SK-N-SH (cell line): ENCODE results near the gene RPGR. TPM values are rescaled to one million over a fixed set of nuclear protein-coding genes. Genes with fewer than 3 reads are reported as not detected.

Experiments
- CTCF ChIA-PET: fragments of 300-600, 350-600 bp; formaldehyde crosslinking; extraction: SDS; loops from one replicate; lab custom pipeline; 2021; lab: Yijun Ruan, JAX
- POLR2A ChIA-PET: fragments of 350-600 bp; sonication (Branson Sonifier 250); formaldehyde crosslinking; extraction: SDS; loops from one replicate; lab custom pipeline; 2020; ENCODE audit warnings: antibody characterized with exemption, inconsistent platforms; lab: Yijun Ruan, JAX
- DNase-seq: peaks from one replicate; pipeline ENCODE4 v3.0.0; 2012
- H2AFZ ChIP-seq: fragments of 200-600 bp; sonication (generic); 2 replicates; pipeline ENCODE4 v1.8.1; 2016; ENCODE audit warnings: antibody characterized with exemption, mild to moderate bottlenecking, low read depth
- H3F3A ChIP-seq: fragments of 200-600 bp; sonication (generic); replicated peaks from 2 replicates; pipeline ENCODE3; 2016; ENCODE audit warnings: antibody characterized with exemption, mild to moderate bottlenecking; ENCODE audit not compliant: insufficient read depth
- H3K27ac ChIP-seq, 2 experiments: fragments of 200-500 bp in 1 of 2; fragments of 200-600 bp in 1 of 2; sonication (Bioruptor generic) in 1 of 2; sonication (generic), shearing (Covaris generic) in 1 of 2; 2 replicates each; pipeline versions ENCODE4 v1.5.1 to v1.6.1; 2014 to 2016; ENCODE audit warnings: low read depth in 2 of 2, inconsistent platforms in 1 of 2, low read length in 1 of 2, mild to moderate bottlenecking in 1 of 2, mixed read lengths in 1 of 2
- H3K27me3 ChIP-seq: fragments of 200-600 bp; sonication (generic), shearing (Covaris generic); 2 replicates; pipeline ENCODE4 v1.6.1; 2016; ENCODE audit warnings: mixed run types; ENCODE audit not compliant: insufficient read depth
- H3K36me3 ChIP-seq, 2 experiments: fragments of 200-500 bp in 1 of 2; fragments of 200-600 bp in 1 of 2; sonication (Bioruptor generic) in 1 of 2; sonication (generic) in 1 of 2; replicated peaks in 1 of 2; 2 replicates each; pipeline versions ENCODE3 to v1.5.1; 2014 to 2016; ENCODE audit warnings: low read length in 1 of 2, mild to moderate bottlenecking in 1 of 2; ENCODE audit not compliant: insufficient read depth in 2 of 2, control insufficient read depth in 1 of 2
- H3K4me1 ChIP-seq, 2 experiments: fragments of 200-500 bp in 1 of 2; fragments of 200-600 bp in 1 of 2; sonication (Bioruptor generic) in 1 of 2; sonication (generic), shearing (Covaris generic) in 1 of 2; 2 replicates each; pipeline versions ENCODE4 v1.5.1 to v1.6.1; 2014 to 2016; ENCODE audit warnings: low read depth in 1 of 2, low read length in 1 of 2, mixed run types in 1 of 2; ENCODE audit not compliant: insufficient read depth in 2 of 2, control insufficient read depth in 1 of 2
- H3K4me2 ChIP-seq: fragments of 200-600 bp; sonication (generic), shearing (Covaris generic); 2 replicates; pipeline ENCODE4 v1.6.1; 2017; ENCODE audit warnings: mixed run types
- H3K4me3 ChIP-seq, 2 experiments: fragments of 200-500 bp in 1 of 2; fragments of 200-600 bp in 1 of 2; sonication (Bioruptor generic) in 1 of 2; sonication (generic), shearing (Covaris generic) in 1 of 2; 2 replicates each; pipeline versions ENCODE4 v1.5.1 to v1.8.1; 2014 to 2016; ENCODE audit warnings: low read depth in 2 of 2, inconsistent platforms in 1 of 2, low read length in 1 of 2, mild to moderate bottlenecking in 1 of 2, mixed read lengths in 1 of 2, moderate library complexity in 1 of 2
- H3K79me2 ChIP-seq: fragments of 200-600 bp; sonication (generic); 2 replicates; pipeline ENCODE4 v1.8.1; 2017; ENCODE audit warnings: mild to moderate bottlenecking; ENCODE audit not compliant: insufficient read depth
- H3K9ac ChIP-seq: fragments of 200-600 bp; sonication (generic); 2 replicates; pipeline ENCODE4 v1.6.1; 2017; ENCODE audit warnings: mixed run types
- H3K9me2 ChIP-seq: fragments of 200-600 bp; sonication (generic); 2 replicates; pipeline ENCODE4 v1.6.1; 2017; ENCODE audit warnings: mixed run types
- H3K9me3 ChIP-seq: fragments of 200-600 bp; sonication (generic); 2 replicates; pipeline ENCODE4 v1.6.1; 2017; ENCODE audit warnings: mixed run types, mild to moderate bottlenecking, moderate library complexity
- H4K20me1 ChIP-seq: fragments of 200-600 bp; sonication (generic); 2 replicates; pipeline ENCODE4 v1.6.1; 2017; ENCODE audit warnings: mild to moderate bottlenecking, mixed run types; ENCODE audit not compliant: insufficient read depth
- CTCF ChIP-seq: fragments of 200-600 bp; sonication (generic); IDR thresholded peaks from 2 replicates; pipeline ENCODE4 v1.6.1; 2017; ENCODE audit warnings: antibody characterized with exemption, mild to moderate bottlenecking, moderate library complexity
- ELF1 ChIP-seq: IDR thresholded peaks from 2 replicates; pipeline ENCODE4 v1.4.0; 2012
- FOSL2 ChIP-seq: IDR thresholded peaks from 2 replicates; pipeline ENCODE4 v1.4.0; 2012; ENCODE audit warnings: low read depth, mild to moderate bottlenecking, moderate library complexity, borderline replicate concordance
- GABPA ChIP-seq: IDR thresholded peaks from 2 replicates; pipeline ENCODE4 v1.4.0; 2012; ENCODE audit warnings: low read depth, mild to moderate bottlenecking
- JUND ChIP-seq: IDR thresholded peaks from 2 replicates; pipeline ENCODE4 v1.4.0; 2012
- MAX ChIP-seq: IDR thresholded peaks from 2 replicates; pipeline ENCODE4 v1.4.0; 2012; ENCODE audit warnings: low read depth
- MXI1 ChIP-seq: IDR thresholded peaks from 2 replicates; pipeline ENCODE4 v1.6.1; 2012; ENCODE audit warnings: mild to moderate bottlenecking, low read depth, low read length, improper control_type of control experiment
- PBX3 ChIP-seq: IDR thresholded peaks from 2 replicates; pipeline ENCODE4; 2012
- POLR2AphosphoS5 ChIP-seq: IDR thresholded peaks from 2 replicates; pipeline ENCODE4 v1.6.1; 2012; ENCODE audit warnings: low read depth, low read length
- RAD21 ChIP-seq: IDR thresholded peaks from 2 replicates; pipeline ENCODE4 v1.6.1; 2012; ENCODE audit warnings: mild to moderate bottlenecking, low read length
- RFX5 ChIP-seq: IDR thresholded peaks from 2 replicates; pipeline ENCODE4 v1.6.1; 2012; ENCODE audit warnings: mild to moderate bottlenecking, improper control_type of control experiment, low read length
- TCF12 ChIP-seq: IDR thresholded peaks from 2 replicates; pipeline ENCODE4 v1.4.0; 2012
- WGBS: methylation state at CpG from one replicate; pipeline ENCODE4 v1.1.6; 2017; ENCODE audit warnings: low lambda C conversion rate; 5-methylcytosine and 5-hydroxymethylcytosine counted together
- polyA plus RNA-seq, 3 experiments: library from polyadenylated mRNA; depleted of rRNA; stranded (reverse); fragments of >200 nt; gene quantifications; 2 replicates each; pipeline ENCODE4 v1.2.3, GENCODE V29; 2012
- small RNA-seq, 7 experiments: library from RNA; depleted of rRNA; stranded (forward); fragments of <200 nt; gene quantifications; one replicate each; pipeline ENCODE3, GENCODE V24; 2012
- TF ChIP-seq, protein P1 (sequence below): IDR thresholded peaks from 2 replicates; pipeline ENCODE4 v1.4.0; 2012; ENCODE audit warnings: low read depth, borderline replicate concordance
- TF ChIP-seq, protein P2 (sequence below): IDR thresholded peaks from 2 replicates; pipeline ENCODE4 v1.6.1; 2012; ENCODE audit warnings: mild to moderate bottlenecking, low read depth, low read length, moderate library complexity

RPGR gene
- polyA plus RNA-seq, 1 of the 3 experiments (the other 2 are of a cell fraction), result 1.2 TPM

- peak overlapping the region; percentile 66 for H3K9ac ChIP-seq
- ChIA-PET POLR2A (interaction anchor here (0.7 kb wide), 1 partner anchor 152 kb away, joined by 3 read pairs; no protein-coding TSS in a partner anchor), CTCF (interaction anchor here (1.0 to 1.3 kb wide), 7 partner anchors 8 to 45 kb away, joined by 3 to 9 read pairs (median 3); no protein-coding TSS in a partner anchor)
- H3K4me2 ChIP-seq, result peak overlapping the region; percentile 85
- H3K9me2 ChIP-seq, result no peaks in the 10 kb centered on the region
- H3K9me3 ChIP-seq, result no peaks in the 10 kb centered on the region
- H3K27me3 ChIP-seq, result no peaks in the 10 kb centered on the region; the same call in 1 of the 2 replicates
- DNase-seq, result peak; percentile 53
- peak overlapping the region; percentile 60 to 65 for H3K4me3 ChIP-seq
- 1% methylated on average over 12 of the region's 14 CpGs for WGBS
- H3K4me1 ChIP-seq, result peaks cover 0 to 6% of the 10 kb centered on the region in 2 experiments; a peak in 1 of 4 replicates
- peak overlapping the region in 1 of 2 experiments; percentile 35; a peak in 1 of 4 replicates for H3K27ac ChIP-seq
- H4K20me1 ChIP-seq, result no peaks in the 10 kb centered on the region
- H3F3A ChIP-seq, result peaks cover 9% of the 10 kb centered on the region
- H3K36me3 ChIP-seq, result no peaks in the 10 kb centered on the region
- H2AFZ ChIP-seq, result peak overlapping the region; percentile 87
- TF ChIP-seq MXI1, result no peak
- no peak for TF ChIP-seq GABPA
- TF ChIP-seq CTCF, result peak; percentile 43
- TF ChIP-seq RAD21, result no peak
- TF ChIP-seq TCF12, result 0 out of 2 replicates have a peak, but pooled peaks have one; percentile 27
- TF ChIP-seq JUND, result no peak
- TF ChIP-seq ELF1, result no peak
- TF ChIP-seq PBX3, result peak; percentile 19; the same call in 1 of the 2 replicates
- TF ChIP-seq MAX, result 0 out of 2 replicates have a peak, but pooled peaks have one; percentile 41
- no peak for TF ChIP-seq FOSL2
- TF ChIP-seq, protein P1, sequence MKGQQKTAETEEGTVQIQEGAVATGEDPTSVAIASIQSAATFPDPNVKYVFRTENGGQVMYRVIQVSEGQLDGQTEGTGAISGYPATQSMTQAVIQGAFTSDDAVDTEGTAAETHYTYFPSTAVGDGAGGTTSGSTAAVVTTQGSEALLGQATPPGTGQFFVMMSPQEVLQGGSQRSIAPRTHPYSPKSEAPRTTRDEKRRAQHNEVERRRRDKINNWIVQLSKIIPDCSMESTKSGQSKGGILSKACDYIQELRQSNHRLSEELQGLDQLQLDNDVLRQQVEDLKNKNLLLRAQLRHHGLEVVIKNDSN, result no peak
- TF ChIP-seq, protein P2, sequence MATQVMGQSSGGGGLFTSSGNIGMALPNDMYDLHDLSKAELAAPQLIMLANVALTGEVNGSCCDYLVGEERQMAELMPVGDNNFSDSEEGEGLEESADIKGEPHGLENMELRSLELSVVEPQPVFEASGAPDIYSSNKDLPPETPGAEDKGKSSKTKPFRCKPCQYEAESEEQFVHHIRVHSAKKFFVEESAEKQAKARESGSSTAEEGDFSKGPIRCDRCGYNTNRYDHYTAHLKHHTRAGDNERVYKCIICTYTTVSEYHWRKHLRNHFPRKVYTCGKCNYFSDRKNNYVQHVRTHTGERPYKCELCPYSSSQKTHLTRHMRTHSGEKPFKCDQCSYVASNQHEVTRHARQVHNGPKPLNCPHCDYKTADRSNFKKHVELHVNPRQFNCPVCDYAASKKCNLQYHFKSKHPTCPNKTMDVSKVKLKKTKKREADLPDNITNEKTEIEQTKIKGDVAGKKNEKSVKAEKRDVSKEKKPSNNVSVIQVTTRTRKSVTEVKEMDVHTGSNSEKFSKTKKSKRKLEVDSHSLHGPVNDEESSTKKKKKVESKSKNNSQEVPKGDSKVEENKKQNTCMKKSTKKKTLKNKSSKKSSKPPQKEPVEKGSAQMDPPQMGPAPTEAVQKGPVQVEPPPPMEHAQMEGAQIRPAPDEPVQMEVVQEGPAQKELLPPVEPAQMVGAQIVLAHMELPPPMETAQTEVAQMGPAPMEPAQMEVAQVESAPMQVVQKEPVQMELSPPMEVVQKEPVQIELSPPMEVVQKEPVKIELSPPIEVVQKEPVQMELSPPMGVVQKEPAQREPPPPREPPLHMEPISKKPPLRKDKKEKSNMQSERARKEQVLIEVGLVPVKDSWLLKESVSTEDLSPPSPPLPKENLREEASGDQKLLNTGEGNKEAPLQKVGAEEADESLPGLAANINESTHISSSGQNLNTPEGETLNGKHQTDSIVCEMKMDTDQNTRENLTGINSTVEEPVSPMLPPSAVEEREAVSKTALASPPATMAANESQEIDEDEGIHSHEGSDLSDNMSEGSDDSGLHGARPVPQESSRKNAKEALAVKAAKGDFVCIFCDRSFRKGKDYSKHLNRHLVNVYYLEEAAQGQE, result no peak
- no peak for TF ChIP-seq POLR2AphosphoS5
- TF ChIP-seq RFX5, result no peak
- peaks cover 7% of the 10 kb centered on the region; the same call in 1 of the 2 replicates for H3K79me2 ChIP-seq
These were observed 107.3 kb downstream of the RPGR start for GRCh38 chrX:38220024-38220414.

Small RNAs within 50 kb of the gene (small RNA-seq; reads per million reads assigned to genes)
- gene RF00322, result 0 reads per million in 7 experiments

Other genes with a start within 250 kb of the RPGR start
- 85.5 and 124 TPM in 2 replicates for gene SRPX, start 106.6 kb downstream of the RPGR start, polyA plus RNA-seq (2012; rRNA removed)
- not detected in 2 replicates for gene OTC, start 25.1 kb upstream of the RPGR start, polyA plus RNA-seq (2012; rRNA removed)
- 0.39 and 0.55 TPM in 2 replicates for gene TSPAN7, start 234.0 kb upstream of the RPGR start, polyA plus RNA-seq (2012; rRNA removed)